ENCODE results near the gene LEAP2.
A peak's percentile ranks its signal among the peaks of the same experiment; 100 is the strongest.
"Not testable (repeated sequence)": the region's sequence is repeated elsewhere in the genome, so short reads cannot be mapped to it uniquely, and the experiment has no call there.

LEAP2 gene

DNA sequence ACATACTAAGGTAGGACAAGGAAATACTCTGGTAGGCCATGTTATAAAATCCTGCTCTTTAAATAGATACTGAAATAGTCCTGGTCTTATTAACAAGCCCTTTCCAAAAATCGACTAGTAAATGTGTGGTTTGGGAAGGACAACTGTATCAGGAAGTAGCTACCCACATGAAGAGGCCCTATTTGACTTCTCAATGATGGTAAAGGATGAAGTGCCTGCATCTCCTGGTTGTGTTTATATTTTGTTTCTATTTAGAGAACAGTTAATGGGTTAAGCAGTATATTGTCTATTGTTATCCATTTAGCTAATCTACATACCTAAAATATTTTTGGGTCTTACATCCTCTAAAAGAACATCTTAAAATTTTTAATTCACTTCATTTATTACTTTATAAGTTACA, 19.7 kb upstream of the LEAP2 start:
- no peak for DNase-seq (ENCODE audit: low read depth in 1 of 2, low spot score in 1 of 2)
- TF ChIP-seq JUND (IDR thresholded peaks at IDR 0.05; ENCODE audit: low read depth) = no peak
- in situ Hi-C loops (cut with HindIII; ENCODE audit: low pct_unique_long_range_greater_than_20kb, low sequenced_read_pairs) = no loop called here

- in situ Hi-C loops (cut with HindIII; ENCODE audit: low pct_unique_long_range_greater_than_20kb, low sequenced_read_pairs) = no loop called here
- TF ChIP-seq JUND (IDR thresholded peaks at IDR 0.05; ENCODE audit: low read depth) = no peak
- no peak for DNase-seq (ENCODE audit: low read depth in 1 of 2, low spot score in 1 of 2)
Measured at GRCh38 chr5:132854301-132854700, 19.2 kb upstream of the LEAP2 start.

DNA sequence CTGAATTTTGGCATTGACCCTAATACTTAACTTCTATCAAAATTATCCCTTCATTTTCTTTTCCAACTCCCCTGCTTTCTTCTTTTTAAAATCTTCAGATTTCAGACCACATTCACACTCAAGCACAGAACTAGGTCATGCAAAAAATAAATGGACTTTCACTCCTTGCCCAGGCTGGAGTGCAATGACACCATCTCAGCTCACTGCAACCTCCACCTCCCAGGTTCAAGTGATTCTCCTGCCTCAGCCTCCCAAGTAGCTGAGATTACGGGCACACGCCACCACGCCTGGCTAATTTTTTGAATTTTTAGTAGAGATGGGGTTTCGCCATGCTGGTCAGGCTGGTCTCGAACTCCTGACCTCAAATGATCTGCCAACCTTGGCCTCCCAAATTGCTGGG, 18.5 kb upstream of the LEAP2 start:
- DNase-seq (ENCODE audit: low read depth in 1 of 2, low spot score in 1 of 2); in situ Hi-C loops (cut with HindIII; ENCODE audit: low pct_unique_long_range_greater_than_20kb, low sequenced_read_pairs): not testable (repeated sequence)

DNA sequence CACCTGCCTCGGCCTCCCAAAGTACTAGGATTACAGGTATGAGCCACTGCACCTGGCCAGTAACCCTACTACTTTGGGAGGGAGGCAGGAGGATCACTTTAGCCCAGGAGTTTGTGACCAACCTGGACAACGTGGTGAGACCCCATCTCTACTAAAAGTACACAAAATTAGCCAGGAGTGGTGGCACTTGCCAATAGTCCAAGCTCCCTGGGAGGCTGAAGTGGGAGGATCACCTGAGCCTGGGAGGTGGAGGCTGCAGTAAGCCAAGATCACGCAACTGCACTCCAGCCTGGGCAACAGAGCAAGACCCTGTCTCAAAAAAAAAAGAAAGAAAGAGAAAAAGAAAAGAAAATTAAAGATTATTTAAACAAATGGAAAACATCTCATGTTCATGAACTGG, 17.5 kb upstream of the LEAP2 start:
- DNase-seq (ENCODE audit: low read depth in 1 of 2, low spot score in 1 of 2) = no peak
- in situ Hi-C loops (cut with HindIII; ENCODE audit: low pct_unique_long_range_greater_than_20kb, low sequenced_read_pairs) = no loop called here
- TF ChIP-seq JUND (IDR thresholded peaks at IDR 0.05; ENCODE audit: low read depth) = no peak

- no peak for TF ChIP-seq JUND (IDR thresholded peaks at IDR 0.05; ENCODE audit: low read depth)
- in situ Hi-C loops (cut with HindIII; ENCODE audit: low pct_unique_long_range_greater_than_20kb, low sequenced_read_pairs) = no loop called here
- no peak for DNase-seq (ENCODE audit: low read depth in 1 of 2, low spot score in 1 of 2)
Measured at GRCh38 chr5:132859889-132860437, 13.5 kb upstream of the LEAP2 start.

GRCh38 chr5:132860742-132861141, 12.7 kb upstream of the LEAP2 start:
- TF ChIP-seq JUND (IDR thresholded peaks at IDR 0.05; ENCODE audit: low read depth) = no peak
- in situ Hi-C loops (cut with HindIII; ENCODE audit: low pct_unique_long_range_greater_than_20kb, low sequenced_read_pairs) = no loop called here
- DNase-seq (ENCODE audit: low read depth in 1 of 2, low spot score in 1 of 2) = no peak

GRCh38 chr5:132865668-132866341, 7.7 kb upstream of the LEAP2 start:
- no peak for TF ChIP-seq JUND (IDR thresholded peaks at IDR 0.05; ENCODE audit: low read depth)
- in situ Hi-C loops (cut with HindIII; ENCODE audit: low pct_unique_long_range_greater_than_20kb, low sequenced_read_pairs) = no loop called here
- DNase-seq (ENCODE audit: low read depth in 1 of 2, low spot score in 1 of 2) = no peak

GRCh38 chr5:132866342-132867045, 7.0 kb upstream of the LEAP2 start, which contains the start of the genes GDF9 and UQCRQ:
GDF9 (minus strand) TSS chr5:132866469; CDS start chr5:132864533, 1,936 bp downstream.
UQCRQ (plus strand) TSS chr5:132866642; CDS start chr5:132866882, 240 bp downstream.
- peak; percentile 95 to 100 for DNase-seq (ENCODE audit: low read depth in 1 of 2, low spot score in 1 of 2)
- in situ Hi-C loops (cut with HindIII; ENCODE audit: low pct_unique_long_range_greater_than_20kb, low sequenced_read_pairs) = no loop called here
- TF ChIP-seq JUND (IDR thresholded peaks at IDR 0.05; ENCODE audit: low read depth) = 0 out of 2 replicates have a peak, but pooled peaks have one; percentile 30

GRCh38 chr5:132867046-132867451, 6.4 kb upstream of the LEAP2 start:
- in situ Hi-C loops (cut with HindIII; ENCODE audit: low pct_unique_long_range_greater_than_20kb, low sequenced_read_pairs) = no loop called here
- no peak for TF ChIP-seq JUND (IDR thresholded peaks at IDR 0.05; ENCODE audit: low read depth)
- DNase-seq (ENCODE audit: low read depth in 1 of 2, low spot score in 1 of 2) = no peak

DNA sequence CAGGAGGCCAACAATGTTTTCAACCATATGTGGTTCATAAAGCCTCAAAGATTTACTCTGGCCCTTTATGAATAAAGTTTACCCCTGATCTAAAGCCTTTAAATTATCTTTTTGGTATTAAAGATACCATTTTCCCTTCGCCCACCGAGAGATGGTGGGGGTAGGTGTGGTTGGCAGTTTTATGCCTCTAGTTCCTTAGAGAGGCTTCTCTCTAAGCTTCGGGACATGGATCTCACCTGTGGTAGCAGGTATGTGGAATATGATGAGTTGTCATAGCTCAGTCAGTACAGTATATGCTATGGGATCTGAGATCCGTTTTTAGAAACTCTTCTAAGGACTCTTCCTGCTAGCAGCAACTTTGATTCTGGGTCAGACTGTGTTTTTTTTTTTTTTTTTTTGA, 4.7 kb upstream of the LEAP2 start:
- no peak for TF ChIP-seq JUND (IDR thresholded peaks at IDR 0.05; ENCODE audit: low read depth)
- in situ Hi-C loops (cut with HindIII; ENCODE audit: low pct_unique_long_range_greater_than_20kb, low sequenced_read_pairs) = no loop called here
- no peak for DNase-seq (ENCODE audit: low read depth in 1 of 2, low spot score in 1 of 2)

- TF ChIP-seq JUND (IDR thresholded peaks at IDR 0.05; ENCODE audit: low read depth) = no peak
- no peak for DNase-seq (ENCODE audit: low read depth in 1 of 2, low spot score in 1 of 2)
- in situ Hi-C loops (cut with HindIII; ENCODE audit: low pct_unique_long_range_greater_than_20kb, low sequenced_read_pairs) = no loop called here
Measured at GRCh38 chr5:132870801-132871200, 2.7 kb upstream of the LEAP2 start.

- TF ChIP-seq JUND (IDR thresholded peaks at IDR 0.05; ENCODE audit: low read depth) = no peak
- in situ Hi-C loops (cut with HindIII; ENCODE audit: low pct_unique_long_range_greater_than_20kb, low sequenced_read_pairs) = no loop called here
- no peak for DNase-seq (ENCODE audit: low read depth in 1 of 2, low spot score in 1 of 2)
Measured at GRCh38 chr5:132871459-132872284, 1.8 kb upstream of the LEAP2 start.

Data from T47D (cell line).